CD4-positive, alpha-beta T cell (primary cell): ENCODE results near the gene BAG5. TPM values are rescaled to one million over a fixed set of nuclear protein-coding genes. Genes with fewer than 3 reads are reported as not detected.
A peak's percentile ranks its signal among the peaks of the same experiment; 100 is the strongest.

Experiments used
- ATAC-seq: fragments of 200-7000 bp; cut with Tn5 transposase; one replicate; pipeline ENCODE4 v1.10.0; 2022; ENCODE audit warnings: mild to moderate bottlenecking; ENCODE audit not compliant: poor library complexity
- CTCF ChIA-PET: fragments of 350-600 bp; sonication (Branson Sonifier 250); formaldehyde crosslinking; loops from one replicate; lab custom pipeline; 2021; ENCODE audit warnings: antibody characterized with exemption, inconsistent platforms; lab: Charles Lee
- POLR2A ChIA-PET: fragments of 350-600 bp; sonication (Branson Sonifier 250); formaldehyde crosslinking; loops from one replicate; lab custom pipeline; 2021; ENCODE audit warnings: antibody characterized with exemption, inconsistent platforms; lab: Charles Lee
- DNase-seq, 14 experiments: peaks; one replicate each; pipeline ENCODE4 v3.0.0-alpha.2; 2013 to 2020; ENCODE audit warnings: mixed read lengths in 2 of 14
- H3K27ac ChIP-seq, 2 donors: one replicate each; pipeline versions ENCODE4 v1.5.1 to v1.7.0; 2013; ENCODE audit warnings: low read length in 2 of 2, low read depth in 1 of 2, mild to moderate bottlenecking in 1 of 2
- H3K27me3 ChIP-seq, 2 experiments: 1 replicate in 1 of 2; 2 replicates in 1 of 2; pipeline versions ENCODE4 v1.6.1 to v1.7.0; 2013; ENCODE audit warnings: low read length in 2 of 2, control low read depth in 1 of 2, mild to moderate bottlenecking in 1 of 2, moderate library complexity in 1 of 2; ENCODE audit not compliant: insufficient read depth in 2 of 2, control insufficient read depth in 1 of 2
- H3K36me3 ChIP-seq: one replicate; pipeline ENCODE4 v1.6.1; 2013; ENCODE audit warnings: low read length, control low read depth; ENCODE audit not compliant: insufficient read depth
- H3K4me1 ChIP-seq: one replicate; pipeline ENCODE4 v1.6.1; 2013; ENCODE audit warnings: low read length, control low read depth; ENCODE audit not compliant: insufficient read depth
- H3K4me3 ChIP-seq: one replicate; pipeline ENCODE4 v1.5.1; 2013; ENCODE audit warnings: mild to moderate bottlenecking, low read length, moderate library complexity
- H3K9me3 ChIP-seq, 2 experiments: 1 replicate in 1 of 2; 2 replicates in 1 of 2; pipeline versions ENCODE4 v1.6.1 to v1.7.0; 2013; ENCODE audit warnings: low read length in 2 of 2, mild to moderate bottlenecking in 2 of 2, control low read depth in 1 of 2, moderate library complexity in 1 of 2; ENCODE audit not compliant: control insufficient read depth in 1 of 2, insufficient read depth in 1 of 2
- H3K27ac Mint-ChIP-seq: one replicate; pipeline ENCODE4 v1.8.0; 2020; ENCODE audit warnings: mixed read lengths
- H3K27me3 Mint-ChIP-seq: one replicate; pipeline ENCODE4 v1.8.0; 2021; ENCODE audit warnings: mixed read lengths
- H3K36me3 Mint-ChIP-seq: one replicate; pipeline ENCODE4 v1.8.0; 2021; ENCODE audit warnings: low read depth, mixed read lengths
- H3K4me1 Mint-ChIP-seq: one replicate; pipeline ENCODE4 v1.8.0; 2021; ENCODE audit warnings: low read depth, mixed read lengths
- H3K4me3 Mint-ChIP-seq: one replicate; pipeline ENCODE4 v1.8.0; 2020; ENCODE audit warnings: mild to moderate bottlenecking, mixed read lengths
- H3K9me3 Mint-ChIP-seq: one replicate; pipeline ENCODE4 v1.8.0; 2020; ENCODE audit warnings: mixed read lengths
- intact Hi-C, 2 experiments: fragments of 100-400 bp; cut with DNase I in 1 of 2; cut with micrococcal nuclease in 1 of 2; formaldehyde crosslinking; loops; one replicate each; pipeline versions ENCODE4 v1.15.1 to v1.9.0; 2023 to 2025; cut with DNase I, micrococcal nuclease
- total RNA-seq, 174 experiments: library from RNA in 2 of 174; stranded (reverse) in 2 of 174; gene quantifications; one replicate each; pipeline ENCODE4 v1.2.3 and lab custom pipeline; 2021 to 2026
- TF ChIP-seq, protein P1 (sequence below): fragments of 200-600 bp; IDR thresholded peaks from one replicate; pipeline ENCODE4 v1.8.0; 2022; ENCODE audit warnings: antibody characterized with exemption, mild to moderate bottlenecking

BAG5 gene
- total RNA-seq, 2 experiments from 2014 or later, result 39.4 to 40.3 TPM

GRCh38 chr14:103593577-103593976 is 31.1 kb upstream of the BAG5 start:
- no peaks in the 10 kb centered on the region for H3K27me3 Mint-ChIP-seq
- no peak overlapping the region for H3K27ac Mint-ChIP-seq

DNA sequence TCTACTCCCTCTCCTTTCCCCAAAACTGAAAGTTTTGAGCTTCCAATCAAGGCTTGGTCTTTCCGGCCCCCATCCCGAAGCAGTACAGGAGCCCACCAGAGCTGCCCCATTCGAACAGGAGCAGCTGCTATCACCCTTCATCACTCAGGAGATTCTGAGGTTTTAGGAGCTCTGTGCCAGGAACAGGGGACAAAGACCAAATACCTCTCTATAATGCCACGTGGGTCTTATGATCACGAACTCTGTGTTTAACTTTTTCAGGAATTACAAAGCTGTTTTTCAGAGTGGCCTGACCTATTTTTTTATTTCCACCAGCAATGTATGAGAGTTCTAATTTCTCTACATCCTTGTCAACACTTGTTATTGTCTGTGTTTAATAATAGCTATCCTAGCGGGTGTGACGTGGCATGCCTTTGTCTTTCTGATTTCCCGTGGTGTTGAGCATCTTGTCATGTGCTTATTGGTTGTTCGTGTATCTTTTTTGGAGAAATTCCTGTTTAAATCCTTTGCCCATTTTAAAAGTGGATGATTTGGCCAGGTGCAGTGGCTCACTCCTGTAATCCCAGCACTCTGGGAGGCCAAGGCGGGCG is 22.0 kb upstream of the BAG5 start:
- Mint-ChIP-seq H3K9me3 (no peaks in the 10 kb centered on the region), H3K27ac (no peak overlapping the region), H3K4me3 (no peak overlapping the region), H3K27me3 (no peaks in the 10 kb centered on the region), H3K36me3 (peaks cover 27% of the 10 kb centered on the region), H3K4me1 (no peaks in the 10 kb centered on the region)
- Histone ChIP-seq H3K9me3 (no peaks in the 10 kb centered on the region), H3K36me3 (peaks cover 10% of the 10 kb centered on the region), H3K4me1 (no peaks in the 10 kb centered on the region), H3K4me3 (no peak overlapping the region), H3K27ac (no peak overlapping the region), H3K27me3 (no peaks in the 10 kb centered on the region)
- intact Hi-C loops, result no loop called here
- ChIA-PET POLR2A (no interaction called here), CTCF (no interaction called here)
- no peak for DNase-seq
- ATAC-seq, result no peak
- TF ChIP-seq, protein P1, sequence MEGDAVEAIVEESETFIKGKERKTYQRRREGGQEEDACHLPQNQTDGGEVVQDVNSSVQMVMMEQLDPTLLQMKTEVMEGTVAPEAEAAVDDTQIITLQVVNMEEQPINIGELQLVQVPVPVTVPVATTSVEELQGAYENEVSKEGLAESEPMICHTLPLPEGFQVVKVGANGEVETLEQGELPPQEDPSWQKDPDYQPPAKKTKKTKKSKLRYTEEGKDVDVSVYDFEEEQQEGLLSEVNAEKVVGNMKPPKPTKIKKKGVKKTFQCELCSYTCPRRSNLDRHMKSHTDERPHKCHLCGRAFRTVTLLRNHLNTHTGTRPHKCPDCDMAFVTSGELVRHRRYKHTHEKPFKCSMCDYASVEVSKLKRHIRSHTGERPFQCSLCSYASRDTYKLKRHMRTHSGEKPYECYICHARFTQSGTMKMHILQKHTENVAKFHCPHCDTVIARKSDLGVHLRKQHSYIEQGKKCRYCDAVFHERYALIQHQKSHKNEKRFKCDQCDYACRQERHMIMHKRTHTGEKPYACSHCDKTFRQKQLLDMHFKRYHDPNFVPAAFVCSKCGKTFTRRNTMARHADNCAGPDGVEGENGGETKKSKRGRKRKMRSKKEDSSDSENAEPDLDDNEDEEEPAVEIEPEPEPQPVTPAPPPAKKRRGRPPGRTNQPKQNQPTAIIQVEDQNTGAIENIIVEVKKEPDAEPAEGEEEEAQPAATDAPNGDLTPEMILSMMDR, result no peak

More at GRCh38 chr14:103593577-103593976, 31.1 kb upstream of the BAG5 start:
- ATAC-seq, result no peak
- POLR2A ChIA-PET, result interaction anchor here (0.6 kb wide), 1 partner anchor 230 kb away, joined by 3 read pairs; no protein-coding TSS in a partner anchor
- Mint-ChIP-seq H3K9me3 (no peaks in the 10 kb centered on the region), H3K4me1 (no peaks in the 10 kb centered on the region), H3K4me3 (no peak overlapping the region), H3K36me3 (peaks cover 8% of the 10 kb centered on the region)
- Histone ChIP-seq H3K27ac (no peak overlapping the region), H3K36me3 (peaks cover 11% of the 10 kb centered on the region), H3K4me1 (peaks cover 9% of the 10 kb centered on the region), H3K27me3 (no peaks in the 10 kb centered on the region), H3K4me3 (no peak overlapping the region), H3K9me3 (no peaks in the 10 kb centered on the region)
- TF ChIP-seq, protein P1, result no peak
- intact Hi-C loops, result no loop called here
- DNase-seq, result peak in 1 of 14 experiments; percentile 44
- CTCF ChIA-PET, result no interaction called here

GRCh38 chr14:103581954-103582703 is 19.7 kb upstream of the BAG5 start:
- Mint-ChIP-seq H3K4me3 (no peak overlapping the region), H3K9me3 (no peaks in the 10 kb centered on the region), H3K36me3 (peaks cover 32% of the 10 kb centered on the region), H3K27me3 (no peaks in the 10 kb centered on the region), H3K27ac (no peak overlapping the region), H3K4me1 (no peaks in the 10 kb centered on the region)
- Histone ChIP-seq H3K27ac (no peak overlapping the region), H3K4me3 (no peak overlapping the region), H3K27me3 (no peaks in the 10 kb centered on the region), H3K4me1 (no peaks in the 10 kb centered on the region), H3K36me3 (peaks cover 23% of the 10 kb centered on the region), H3K9me3 (no peaks in the 10 kb centered on the region)
- DNase-seq (no peak), ATAC-seq (no peak)
- intact Hi-C loops, result no loop called here
- CTCF ChIA-PET, result no interaction called here
- POLR2A ChIA-PET, result no interaction called here
- TF ChIP-seq, protein P1, result no peak
